MM.1S (cell line): Measurements from ENCODE around the gene HUWE1.

ENCODE experiments used
- DNase-seq: peaks from one replicate; pipeline ENCODE4 v3.0.0-alpha.2; 2015
- H2AFZ ChIP-seq: fragments of 300-600 bp; sonication (generic); 2 replicates; pipeline ENCODE4 v1.6.0; 2016; ENCODE audit warnings: antibody characterized with exemption, low read length
- H3F3A ChIP-seq: fragments of 300-600 bp; sonication (generic); 2 replicates; pipeline ENCODE4 v1.6.1; 2016; ENCODE audit warnings: mild to moderate bottlenecking, antibody characterized with exemption, low read length, moderate library complexity, mixed read lengths; ENCODE audit not compliant: insufficient read depth
- H3K27ac ChIP-seq: fragments of 300-600 bp; sonication (generic); 2 replicates; pipeline ENCODE4 v1.5.1; 2016; ENCODE audit warnings: mild to moderate bottlenecking, low read length
- H3K27me3 ChIP-seq: fragments of 300-600 bp; sonication (generic); replicated peaks from 2 replicates; pipeline ENCODE4 v1.6.0; 2016; ENCODE audit warnings: low read length; ENCODE audit not compliant: insufficient read depth
- H3K36me3 ChIP-seq: fragments of 300-600 bp; sonication (generic); replicated peaks from 2 replicates; pipeline ENCODE4 v1.6.1; 2016; ENCODE audit warnings: mild to moderate bottlenecking, low read length, mixed read lengths; ENCODE audit not compliant: insufficient read depth
- H3K4me1 ChIP-seq: fragments of 300-600 bp; sonication (generic); 2 replicates; pipeline ENCODE4 v1.6.1; 2016; ENCODE audit warnings: low read length, mixed read lengths
- H3K4me2 ChIP-seq: fragments of 300-600 bp; sonication (generic); 2 replicates; pipeline ENCODE4 v1.6.0; 2016; ENCODE audit warnings: low read depth, low read length
- H3K4me3 ChIP-seq: fragments of 300-600 bp; sonication (generic); 2 replicates; pipeline ENCODE4 v1.5.1; 2016; ENCODE audit warnings: low read length, mixed read lengths
- H3K79me2 ChIP-seq: fragments of 300-600 bp; sonication (generic); 2 replicates; pipeline ENCODE4 v1.6.1; 2016; ENCODE audit warnings: mixed run types, low read length, mixed read lengths
- H3K9ac ChIP-seq: fragments of 300-600 bp; sonication (generic); 2 replicates; pipeline ENCODE4 v1.6.1; 2016; ENCODE audit warnings: low read length, mixed read lengths
- H3K9me2 ChIP-seq: fragments of 300-600 bp; sonication (generic); replicated peaks from 2 replicates; pipeline ENCODE4 v1.6.1; 2016; ENCODE audit warnings: mild to moderate bottlenecking, low read length, mixed read lengths; ENCODE audit not compliant: insufficient read depth
- H3K9me3 ChIP-seq: fragments of 300-600 bp; sonication (generic); replicated peaks from 2 replicates; pipeline ENCODE4 v1.6.1; 2016; ENCODE audit warnings: mild to moderate bottlenecking, low read length, mixed read lengths; ENCODE audit not compliant: insufficient read depth
- H4K20me1 ChIP-seq: fragments of 300-600 bp; sonication (generic); 2 replicates; pipeline ENCODE4 v1.6.1; 2016; ENCODE audit warnings: mild to moderate bottlenecking, low read length, moderate library complexity, mixed read lengths; ENCODE audit not compliant: insufficient read depth
- EZH2 ChIP-seq: fragments of 300-600 bp; sonication (generic); optimal IDR thresholded peaks from 2 replicates; pipeline ENCODE3; 2017; ENCODE audit warnings: low read depth, mild to moderate bottlenecking, antibody characterized with exemption, low read length, mixed read lengths
- EZH2phosphoT487 ChIP-seq: fragments of 300-600 bp; sonication (generic); IDR thresholded peaks from 2 replicates; pipeline ENCODE4 v1.6.1; 2018; ENCODE audit warnings: antibody characterized with exemption, low read length
- TF ChIP-seq, protein P1 (sequence below): fragments of 300-600 bp; sonication (generic); IDR thresholded peaks from 2 replicates; pipeline ENCODE4 v1.5.1; 2016; ENCODE audit warnings: antibody characterized with exemption, low read length, mixed read lengths

Gene HUWE1

GRCh38 chrX:53656845-53657244 lies 29.7 kb downstream of the HUWE1 start:
- DNase-seq = no peak
- Histone ChIP-seq H3K36me3 (no peaks in the 10 kb centered on the region; the same call in 1 of the 2 replicates), H4K20me1 (0 out of 2 replicates have a peak, but pooled peaks cover 12% of the 10 kb centered on the region), H3K9me3 (no peaks in the 10 kb centered on the region), H3F3A (no peaks in the 10 kb centered on the region), H3K27ac (no peak overlapping the region), H3K9ac (no peak overlapping the region), H3K79me2 (peaks cover 92% of the 10 kb centered on the region), H3K4me3 (no peak overlapping the region), H3K27me3 (no peaks in the 10 kb centered on the region), H3K9me2 (no peaks in the 10 kb centered on the region), H2AFZ (no peak overlapping the region), H3K4me2 (no peak overlapping the region), H3K4me1 (no peaks in the 10 kb centered on the region)
- TF ChIP-seq EZH2 (no peak), EZH2phosphoT487 (no peak)

DNA sequence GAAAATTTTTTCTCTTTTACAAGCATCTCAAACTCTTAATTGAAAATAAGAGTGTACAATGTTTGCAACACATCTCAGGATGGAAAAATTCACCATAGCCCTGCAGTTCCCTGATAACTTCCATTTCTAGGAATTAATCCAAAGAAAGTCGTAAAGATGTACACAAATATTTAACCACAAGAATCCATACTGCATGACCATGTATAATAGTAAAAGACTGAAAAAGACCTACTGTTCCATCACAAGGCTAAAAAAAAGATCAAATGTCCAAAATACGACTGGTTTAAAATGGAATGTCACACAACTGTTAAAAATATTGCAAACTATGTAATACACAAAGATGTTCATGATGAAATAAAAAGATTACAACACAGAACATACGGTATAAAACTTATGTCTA lies 32.1 kb downstream of the HUWE1 start:
- Histone ChIP-seq H3K4me1 (no peaks in the 10 kb centered on the region), H3K36me3 (no peaks in the 10 kb centered on the region; the same call in 1 of the 2 replicates), H2AFZ (no peak overlapping the region), H4K20me1 (0 out of 2 replicates have a peak, but pooled peaks cover 12% of the 10 kb centered on the region), H3K9me3 (no peaks in the 10 kb centered on the region), H3K9me2 (no peaks in the 10 kb centered on the region), H3K79me2 (peaks cover 92% of the 10 kb centered on the region), H3K9ac (no peak overlapping the region), H3K4me2 (no peak overlapping the region), H3K4me3 (no peak overlapping the region), H3K27me3 (no peaks in the 10 kb centered on the region), H3F3A (no peaks in the 10 kb centered on the region), H3K27ac (no peak overlapping the region)
- TF ChIP-seq EZH2 (no peak), EZH2phosphoT487 (no peak)
- TF ChIP-seq, protein P1, sequence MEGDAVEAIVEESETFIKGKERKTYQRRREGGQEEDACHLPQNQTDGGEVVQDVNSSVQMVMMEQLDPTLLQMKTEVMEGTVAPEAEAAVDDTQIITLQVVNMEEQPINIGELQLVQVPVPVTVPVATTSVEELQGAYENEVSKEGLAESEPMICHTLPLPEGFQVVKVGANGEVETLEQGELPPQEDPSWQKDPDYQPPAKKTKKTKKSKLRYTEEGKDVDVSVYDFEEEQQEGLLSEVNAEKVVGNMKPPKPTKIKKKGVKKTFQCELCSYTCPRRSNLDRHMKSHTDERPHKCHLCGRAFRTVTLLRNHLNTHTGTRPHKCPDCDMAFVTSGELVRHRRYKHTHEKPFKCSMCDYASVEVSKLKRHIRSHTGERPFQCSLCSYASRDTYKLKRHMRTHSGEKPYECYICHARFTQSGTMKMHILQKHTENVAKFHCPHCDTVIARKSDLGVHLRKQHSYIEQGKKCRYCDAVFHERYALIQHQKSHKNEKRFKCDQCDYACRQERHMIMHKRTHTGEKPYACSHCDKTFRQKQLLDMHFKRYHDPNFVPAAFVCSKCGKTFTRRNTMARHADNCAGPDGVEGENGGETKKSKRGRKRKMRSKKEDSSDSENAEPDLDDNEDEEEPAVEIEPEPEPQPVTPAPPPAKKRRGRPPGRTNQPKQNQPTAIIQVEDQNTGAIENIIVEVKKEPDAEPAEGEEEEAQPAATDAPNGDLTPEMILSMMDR = no peak
- no peak for DNase-seq

- Histone ChIP-seq H3F3A (no peaks in the 10 kb centered on the region), H4K20me1 (no peaks in the 10 kb centered on the region), H3K4me1 (no peaks in the 10 kb centered on the region), H3K27ac (no peak overlapping the region), H3K36me3 (no peaks in the 10 kb centered on the region; the same call in 1 of the 2 replicates), H3K27me3 (no peaks in the 10 kb centered on the region), H3K9ac (no peak overlapping the region), H3K79me2 (peaks cover 24% of the 10 kb centered on the region), H2AFZ (no peak overlapping the region), H3K9me2 (no peaks in the 10 kb centered on the region), H3K4me2 (no peak overlapping the region), H3K4me3 (no peak overlapping the region), H3K9me3 (0 out of 2 replicates have a peak, but pooled peaks cover 2% of the 10 kb centered on the region)
- TF ChIP-seq EZH2phosphoT487 (no peak), EZH2 (no peak)
- TF ChIP-seq, protein P1 = no peak
- DNase-seq = no peak
Observed at GRCh38 chrX:53644751-53645150, 41.8 kb downstream of the HUWE1 start.

DNA sequence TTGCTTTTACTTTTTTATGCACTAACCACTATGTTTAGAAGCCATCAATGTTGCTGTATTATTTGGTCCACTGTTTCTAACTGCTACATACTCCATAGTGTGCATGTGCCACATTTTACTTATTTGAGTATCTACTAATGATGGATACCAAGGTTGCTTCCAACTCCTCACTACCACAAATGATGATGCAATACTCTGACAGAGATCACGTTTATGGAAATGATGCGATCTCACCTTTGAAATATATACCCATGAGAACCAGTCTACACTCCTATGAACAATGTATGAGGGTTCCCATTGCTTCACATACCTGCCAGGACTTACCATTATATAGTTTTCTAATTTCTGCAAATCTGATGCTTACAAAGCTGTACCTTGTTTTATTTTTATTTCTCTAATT lies 44.2 kb downstream of the HUWE1 start:
- DNase-seq = no peak
- Histone ChIP-seq H3K4me1 (no peaks in the 10 kb centered on the region), H3K27ac (no peak overlapping the region), H2AFZ (no peak overlapping the region), H3K79me2 (peaks cover 18% of the 10 kb centered on the region), H3K9ac (no peak overlapping the region), H4K20me1 (no peaks in the 10 kb centered on the region), H3K4me2 (no peak overlapping the region), H3K4me3 (no peak overlapping the region), H3K27me3 (no peaks in the 10 kb centered on the region), H3K9me2 (no peaks in the 10 kb centered on the region), H3K9me3 (0 out of 2 replicates have a peak, but pooled peaks cover 2% of the 10 kb centered on the region), H3K36me3 (no peaks in the 10 kb centered on the region; the same call in 1 of the 2 replicates), H3F3A (no peaks in the 10 kb centered on the region)
- TF ChIP-seq EZH2 = no peak
- TF ChIP-seq, protein P1 = no peak
- no peak for TF ChIP-seq EZH2phosphoT487
